Daoy (cell line): Measurements from ENCODE around the gene CNKSR1. TPM values are rescaled to one million over a fixed set of nuclear protein-coding genes. Genes with fewer than 3 reads are reported as not detected.
A peak's percentile ranks its signal among the peaks of the same experiment; 100 is the strongest.

Experiments used
- DNase-seq: peaks from one replicate; pipeline ENCODE4 v3.0.0-alpha.2; 2015; ENCODE audit warnings: low read depth
- total RNA-seq: library from RNA; depleted of rRNA; stranded (reverse); fragments of >200 nt; shearing (Covaris generic); gene quantifications from 2 replicates; pipeline ENCODE4 v1.2.3, GENCODE V29; 2014

CNKSR1 gene
- total RNA-seq, 1 experiment from 2014 or later = 1.3 TPM

DNA sequence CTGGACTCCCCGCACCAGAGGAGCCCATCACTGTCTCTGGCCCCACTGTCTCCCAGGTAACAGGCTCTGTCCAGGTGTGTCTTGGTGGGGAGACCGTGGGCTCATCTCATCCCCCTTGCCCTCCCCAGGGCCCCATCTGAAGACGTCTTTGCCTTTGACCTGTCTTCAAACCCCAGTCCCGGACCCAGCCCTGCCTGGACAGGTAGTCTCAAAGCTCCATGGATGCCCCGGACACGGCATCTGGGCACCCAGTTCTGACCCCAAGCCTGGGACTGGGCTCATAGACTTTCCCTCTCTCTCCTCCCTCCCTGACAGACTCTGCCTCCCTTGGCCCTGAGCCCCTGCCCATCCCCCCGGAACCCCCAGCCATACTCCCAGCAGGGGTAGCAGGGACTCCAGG is 6.8 kb downstream of the CNKSR1 start:
- no peak for DNase-seq

DNA sequence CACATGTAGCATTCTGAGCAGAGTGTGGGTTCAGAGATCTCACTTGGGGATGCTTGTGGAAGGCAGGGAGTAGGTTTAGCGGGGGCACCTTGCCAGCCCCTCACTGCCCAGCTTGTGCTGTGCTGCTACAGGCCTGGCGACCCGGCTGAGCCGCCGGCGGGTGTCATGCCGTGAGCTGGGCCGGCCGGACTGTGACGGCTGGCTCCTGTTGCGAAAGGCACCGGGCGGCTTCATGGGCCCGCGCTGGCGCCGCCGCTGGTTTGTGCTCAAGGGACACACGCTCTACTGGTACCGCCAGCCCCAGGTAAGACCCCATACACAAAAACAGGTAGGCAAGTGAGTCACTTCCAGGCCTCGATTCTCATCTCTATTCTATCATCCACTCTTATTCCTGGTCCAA is 7.6 kb downstream of the CNKSR1 start:
- DNase-seq = no peak

- no peak for DNase-seq
Observed at GRCh38 chr1:26187882-26188281, 10.6 kb downstream of the CNKSR1 start.

DNA sequence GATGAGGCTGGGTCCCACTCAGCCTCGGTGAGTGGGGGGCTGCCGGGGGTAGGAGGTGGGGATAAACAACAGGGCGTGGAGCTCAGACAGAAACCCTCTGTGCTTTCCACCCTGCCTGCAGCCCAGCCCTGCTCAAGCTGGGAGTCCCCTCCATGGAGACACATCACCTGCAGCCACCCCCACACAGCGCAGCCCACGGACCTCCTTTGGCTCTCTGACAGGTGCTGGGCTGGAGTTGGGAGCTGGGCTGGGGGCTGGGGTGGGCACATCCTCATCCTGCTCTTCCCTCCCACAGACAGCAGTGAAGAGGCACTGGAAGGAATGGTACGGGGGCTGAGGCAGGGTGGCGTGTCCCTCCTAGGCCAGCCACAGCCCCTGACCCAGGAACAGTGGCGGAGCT is 11.2 kb downstream of the CNKSR1 start:
- DNase-seq = no peak

DNA sequence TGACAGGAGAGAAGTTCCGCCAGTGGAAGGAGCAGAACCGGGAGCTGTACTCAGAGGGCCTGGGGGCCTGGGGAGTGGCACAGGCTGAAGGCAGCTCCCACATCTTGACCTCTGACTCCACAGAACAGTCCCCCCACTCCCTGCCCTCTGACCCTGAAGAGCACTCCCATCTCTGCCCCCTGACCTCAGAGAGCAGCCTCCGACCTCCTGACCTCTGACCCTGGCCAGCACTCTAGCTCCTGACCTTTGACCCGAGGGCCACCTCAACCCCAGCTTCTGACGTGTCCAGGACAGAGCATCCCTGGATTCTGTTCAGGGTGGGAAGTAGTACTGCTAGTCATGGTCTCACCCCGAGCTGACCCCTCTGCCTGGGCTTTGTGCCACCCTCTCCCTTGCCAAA is 12.0 kb downstream of the CNKSR1 start:
- DNase-seq = no peak

DNA sequence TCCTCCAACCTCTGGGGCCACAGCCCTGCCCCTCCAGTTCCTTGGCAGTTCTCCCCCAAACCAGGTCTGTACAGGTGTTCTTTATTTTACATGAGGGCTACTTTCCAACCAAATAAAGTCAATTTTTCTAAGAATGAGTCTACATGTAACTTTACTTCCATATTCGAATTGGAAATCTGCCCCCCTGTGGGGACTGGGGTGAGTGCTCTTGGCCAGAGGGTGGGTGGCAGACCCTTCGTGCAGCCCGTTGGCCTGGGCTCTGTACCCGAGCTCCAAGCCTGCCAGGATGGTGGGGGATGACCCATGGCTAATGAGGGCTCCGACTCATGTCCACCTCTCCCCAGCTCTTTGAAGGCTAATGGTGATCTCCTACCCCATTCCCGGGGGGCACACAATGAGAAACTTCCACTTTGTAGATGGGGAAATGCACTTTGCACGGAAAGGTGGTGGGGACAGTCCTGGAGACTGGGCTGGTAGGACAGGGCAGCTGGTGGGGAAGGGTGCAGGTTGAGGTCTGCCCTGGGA is 12.5 kb downstream of the CNKSR1 start:
- DNase-seq = no peak

- DNase-seq = peak; percentile 43
Observed at GRCh38 chr1:26190373-26190987, 13.2 kb downstream of the CNKSR1 start, which contains the start of gene CATSPER4. TSS of gene CATSPER4 (plus strand) at chr1:26190602. CDS start at chr1:26190628, 26 bp downstream.

- no peak for DNase-seq
Observed at GRCh38 chr1:26191739-26192138, 14.4 kb downstream of the CNKSR1 start.

- DNase-seq = no peak
Observed at GRCh38 chr1:26195805-26196204, 18.5 kb downstream of the CNKSR1 start.

DNA sequence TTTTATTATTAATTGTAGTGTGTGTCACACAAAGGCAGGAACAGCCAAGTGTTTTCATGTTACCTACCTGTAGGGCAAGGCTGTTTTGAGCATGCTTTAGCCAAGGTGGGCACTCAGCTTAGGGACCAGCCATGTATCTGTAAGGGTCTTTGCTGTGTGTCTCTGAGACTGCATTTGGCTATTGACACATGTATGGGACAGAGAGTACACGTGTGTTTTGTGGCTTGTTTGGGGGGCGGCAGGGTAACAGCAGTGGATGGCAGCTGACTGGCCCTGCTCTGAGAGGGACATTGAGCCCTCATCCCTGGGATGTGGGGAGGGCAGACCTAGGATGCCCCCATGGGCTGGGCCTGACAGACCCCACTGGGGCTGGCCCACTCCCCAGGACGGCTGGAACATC is 20.0 kb downstream of the CNKSR1 start:
- DNase-seq = no peak

GRCh38 chr1:26197813-26198212 is 20.5 kb downstream of the CNKSR1 start:
- DNase-seq = no peak

DNA sequence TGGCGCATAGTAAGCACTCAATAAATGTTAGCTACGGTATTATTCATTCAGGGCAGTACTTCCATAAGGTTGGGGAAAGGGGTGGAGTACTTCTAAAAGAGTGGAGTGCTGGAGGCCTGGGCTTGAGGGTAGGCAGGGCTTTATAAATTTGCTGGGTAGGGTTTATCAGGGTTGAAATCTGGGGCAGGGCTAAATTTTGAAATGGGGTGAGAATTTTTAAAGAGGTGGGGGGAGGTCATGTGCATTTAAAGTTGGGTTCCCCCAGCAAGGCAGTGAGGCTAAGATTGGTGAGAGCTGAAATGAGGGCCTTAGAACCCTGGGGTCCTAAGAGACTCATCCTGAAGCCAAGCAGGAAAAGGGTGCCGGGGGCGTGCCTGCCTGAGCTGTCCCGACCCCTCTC is 23.1 kb downstream of the CNKSR1 start:
- DNase-seq = no peak

GRCh38 chr1:26203642-26204318 is 26.5 kb downstream of the CNKSR1 start:
- no peak for DNase-seq

- DNase-seq = no peak
Observed at GRCh38 chr1:26210147-26210870, 33.0 kb downstream of the CNKSR1 start.

GRCh38 chr1:26212726-26213125 is 35.4 kb downstream of the CNKSR1 start:
- DNase-seq = no peak

DNA sequence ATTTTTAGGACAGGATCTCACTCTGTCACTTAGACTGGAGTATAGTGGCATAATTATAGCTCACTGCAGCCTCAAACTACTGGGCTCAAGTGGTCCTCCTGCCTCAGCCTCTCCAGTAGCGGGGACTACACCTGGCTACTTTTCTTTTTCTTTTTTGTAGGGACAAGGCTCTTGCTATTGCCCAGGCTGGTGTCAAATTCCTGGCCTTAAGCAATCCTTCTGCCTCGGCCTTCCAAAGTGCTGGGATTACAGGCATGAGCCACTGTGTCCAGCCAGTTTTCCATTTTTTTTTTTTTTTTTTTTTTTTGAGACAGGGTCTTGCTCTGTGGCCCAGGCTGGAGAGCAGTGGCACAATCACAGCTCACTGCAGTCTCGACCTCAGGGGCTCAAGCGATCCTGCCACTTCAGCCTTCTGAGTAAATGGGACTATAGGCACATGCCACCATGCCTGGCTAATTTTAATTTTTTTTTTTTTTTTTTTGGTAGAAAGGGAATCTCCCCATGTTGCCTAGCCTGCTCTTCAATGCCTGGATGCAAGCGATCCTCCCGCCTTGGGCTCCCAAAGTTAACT is 36.1 kb downstream of the CNKSR1 start:
- DNase-seq = no peak

DNA sequence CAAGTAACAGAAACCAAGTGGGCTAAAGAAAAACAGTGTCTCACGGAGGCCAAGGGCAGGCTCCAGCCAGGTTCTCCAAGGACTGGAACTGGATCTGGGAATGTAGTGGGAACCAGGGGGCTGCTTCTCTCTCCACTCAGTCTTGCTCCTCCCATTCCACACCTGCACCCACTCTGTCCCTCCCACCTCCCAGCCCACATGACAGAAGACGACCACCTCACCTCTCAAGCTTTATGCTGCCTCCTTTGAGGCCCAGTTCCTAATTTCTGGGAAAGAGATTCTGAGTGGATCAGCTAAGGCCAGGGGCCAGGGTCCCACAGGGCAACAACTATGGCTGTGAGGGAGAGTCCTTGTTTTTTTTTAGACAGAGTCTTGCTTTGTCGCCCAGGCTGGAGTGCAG is 38.0 kb downstream of the CNKSR1 start:
- no peak for DNase-seq

- peak; percentile 58 for DNase-seq
Observed at GRCh38 chr1:26218906-26219494, 41.7 kb downstream of the CNKSR1 start.

GRCh38 chr1:26220199-26220912 is 43.1 kb downstream of the CNKSR1 start:
- peak; percentile 20 for DNase-seq

GRCh38 chr1:26221094-26221493 is 43.8 kb downstream of the CNKSR1 start:
- DNase-seq = no peak

DNA sequence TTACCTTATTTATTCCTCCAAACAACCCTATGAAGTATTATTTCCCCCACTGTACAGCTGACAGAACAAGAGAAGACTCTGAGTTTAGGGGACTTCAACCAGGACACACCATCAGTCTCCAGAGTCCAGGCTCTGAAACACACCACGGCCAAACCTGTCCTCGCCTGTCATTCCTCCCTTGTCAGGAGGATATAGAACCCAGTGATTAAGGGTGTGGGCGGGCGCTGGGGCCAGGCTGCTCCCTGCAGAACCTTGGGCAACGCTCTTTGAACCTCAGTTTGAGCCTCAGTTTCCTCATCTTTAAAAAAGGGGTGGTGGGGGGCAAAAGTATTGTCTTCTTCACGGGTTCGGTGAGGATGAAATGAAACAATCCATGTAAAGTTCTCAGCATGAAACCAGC is 47.3 kb downstream of the CNKSR1 start:
- DNase-seq = no peak
